ENCODE results near the gene NPS. TPM values are rescaled to one million over a fixed set of nuclear protein-coding genes. Genes with fewer than 3 reads are reported as not detected.

The NPS gene
- total RNA-seq, 1 donor from 2014 or later, result not detected

DNA sequence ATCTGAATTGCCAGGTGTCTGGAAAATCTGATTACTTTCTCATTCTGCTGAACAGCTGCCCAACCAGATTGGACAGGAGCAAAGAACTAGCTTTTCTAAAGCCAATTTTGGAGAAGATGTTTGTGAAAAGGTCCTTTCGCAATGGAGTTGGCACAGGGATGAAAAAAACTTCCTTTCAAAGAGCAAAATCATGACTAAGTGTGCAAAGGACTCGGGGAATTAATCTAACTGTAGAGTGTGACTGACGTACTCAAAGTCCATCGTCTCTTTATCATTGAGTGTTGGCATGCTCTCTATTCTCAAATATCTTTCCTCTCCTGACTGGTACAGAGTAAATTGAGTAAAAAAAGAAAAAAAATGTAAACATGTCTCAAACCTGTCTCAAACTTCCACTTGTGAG lies 3.3 kb downstream of the NPS start:
- intact Hi-C loops (cut with DNase I), result no loop called here
- DNase-seq (ENCODE audit: missing footprints) (no peak), ATAC-seq (no peak)

- no peak for ATAC-seq
- intact Hi-C loops (cut with DNase I), result no loop called here
- no peak for DNase-seq (ENCODE audit: missing footprints)
Measured at GRCh38 chr10:127553417-127553816, 4.3 kb downstream of the NPS start.

DNA sequence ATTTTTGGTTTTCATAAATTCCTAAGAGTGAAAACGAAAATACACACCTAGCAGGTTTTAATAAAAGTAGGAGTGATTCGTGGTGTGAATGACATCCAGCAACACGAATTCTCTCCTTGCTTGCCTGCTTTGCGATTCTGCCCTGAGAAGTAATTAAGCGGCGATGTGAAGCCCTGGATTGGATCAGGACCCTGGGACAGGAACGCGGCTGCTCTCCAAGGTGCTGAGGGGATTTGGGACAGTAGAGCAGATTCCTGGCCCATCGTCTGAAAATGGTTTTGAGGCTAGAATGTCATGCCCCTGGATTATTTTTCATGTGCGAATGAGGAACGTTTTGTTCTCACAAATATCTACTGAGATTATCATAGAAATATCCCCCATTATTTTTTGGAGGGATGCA lies 7.8 kb downstream of the NPS start:
- DNase-seq (ENCODE audit: missing footprints), result no peak

GRCh38 chr10:127561647-127562046 lies 12.5 kb downstream of the NPS start:
- DNase-seq (ENCODE audit: missing footprints), result no peak
- ATAC-seq, result no peak
- intact Hi-C loops (cut with DNase I), result no loop called here

More for the DNA sequence above, 7.8 kb downstream of the NPS start:
- no peak for ATAC-seq
- intact Hi-C loops (cut with DNase I), result no loop called here

DNA sequence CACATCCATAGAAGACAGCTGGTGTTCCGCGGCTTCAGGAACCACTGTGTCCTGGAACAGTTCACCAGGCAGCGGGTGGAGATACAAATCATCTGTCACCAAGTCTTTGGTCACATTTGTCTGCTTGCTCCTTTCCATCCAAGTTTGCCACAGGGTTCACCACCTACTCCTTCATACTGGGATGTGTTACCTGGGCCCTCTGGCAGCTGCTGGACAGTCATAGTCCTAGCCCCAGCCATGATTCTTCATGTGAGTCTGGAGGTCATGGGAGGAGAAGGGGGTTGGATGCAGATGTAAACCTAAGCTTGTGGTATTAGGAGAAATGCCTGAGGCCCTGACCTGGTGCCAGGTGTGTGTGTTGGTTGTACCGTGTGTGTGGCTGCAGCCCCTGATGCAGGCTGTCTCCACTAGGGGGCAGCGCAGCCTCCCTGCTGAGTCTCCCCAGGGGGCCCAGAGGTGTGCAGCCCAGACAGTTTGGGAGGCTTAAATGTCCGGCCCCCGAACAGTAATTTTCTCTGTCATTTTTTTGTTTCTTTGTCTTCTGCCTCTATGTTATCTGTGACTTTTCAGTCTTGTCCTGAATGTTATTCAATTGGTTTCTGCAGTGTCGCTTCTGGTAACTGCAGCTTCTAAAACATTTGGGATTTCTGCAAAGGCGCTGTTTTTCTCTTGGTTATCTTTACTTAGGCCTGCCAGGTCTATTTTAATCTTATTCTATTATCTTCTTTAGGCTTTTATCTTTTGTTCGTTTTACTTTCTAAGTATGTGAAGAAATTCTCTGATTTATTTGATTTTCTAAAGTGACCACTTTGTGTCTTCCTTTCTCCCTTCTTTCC lies 14.8 kb downstream of the NPS start:
- DNase-seq (ENCODE audit: missing footprints) (no peak), ATAC-seq (no peak)
- intact Hi-C loops (cut with DNase I), result no loop called here

- ATAC-seq (no peak), DNase-seq (ENCODE audit: missing footprints) (no peak)
- intact Hi-C loops (cut with DNase I), result no loop called here
Measured at GRCh38 chr10:127564644-127565043, 15.5 kb downstream of the NPS start.

DNA sequence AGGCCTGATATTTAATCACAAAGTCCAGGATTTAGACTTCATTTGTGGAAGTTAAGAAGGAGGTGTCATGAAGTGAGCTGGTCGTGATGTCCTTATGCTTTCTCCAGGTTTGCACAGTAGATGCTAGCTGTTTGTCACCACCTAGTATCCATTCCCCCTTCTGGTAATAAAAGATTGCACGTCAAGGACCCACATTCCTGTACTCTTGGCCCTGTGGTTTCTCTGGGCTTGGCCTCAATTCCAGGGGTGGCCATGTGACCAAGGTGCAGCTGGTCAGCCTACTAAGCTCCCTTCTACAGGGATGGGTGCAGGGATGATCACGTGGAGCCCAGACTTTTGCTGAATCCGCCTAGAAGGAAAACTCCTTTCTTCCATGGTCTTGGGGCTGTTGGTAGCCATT lies 16.5 kb downstream of the NPS start:
- intact Hi-C loops (cut with DNase I), result no loop called here

GRCh38 chr10:127569210-127569609 lies 20.1 kb downstream of the NPS start:
- ATAC-seq (no peak), DNase-seq (ENCODE audit: missing footprints) (no peak)
- intact Hi-C loops (cut with DNase I), result no loop called here

More for the DNA sequence above, 16.5 kb downstream of the NPS start:
- ATAC-seq (no peak), DNase-seq (ENCODE audit: missing footprints) (no peak)

- DNase-seq (ENCODE audit: missing footprints) (no peak), ATAC-seq (no peak)
- intact Hi-C loops (cut with DNase I), result loop anchor here (10.0 kb wide), 2 partner anchors 285 to 1585 kb away; no protein-coding TSS in a partner anchor
Measured at GRCh38 chr10:127570036-127570435, 20.9 kb downstream of the NPS start.

DNA sequence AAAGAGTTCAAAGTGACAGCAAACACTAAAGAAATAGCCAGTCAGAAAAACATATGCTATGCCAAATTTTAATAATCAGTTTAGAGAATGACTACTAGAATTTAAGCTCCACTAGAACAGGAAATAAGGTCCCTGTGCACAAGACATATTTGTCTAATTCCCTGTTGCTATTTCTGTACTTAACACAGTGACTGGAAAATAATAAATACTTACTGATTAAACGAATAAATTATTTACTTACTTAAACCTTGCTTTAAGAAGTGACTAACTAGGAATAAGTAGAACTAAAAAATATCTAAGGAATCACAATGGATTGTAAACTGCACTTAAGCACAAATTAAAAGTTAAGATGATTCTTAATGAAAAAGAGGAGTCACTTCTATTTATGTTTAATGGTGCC lies 22.3 kb downstream of the NPS start:
- intact Hi-C loops (cut with DNase I), result loop anchor here (10.0 kb wide), 2 partner anchors 283 to 1587 kb away; no protein-coding TSS in a partner anchor
- DNase-seq (ENCODE audit: missing footprints) (no peak), ATAC-seq (no peak)

- no peak for ATAC-seq
- DNase-seq (ENCODE audit: missing footprints), result no peak
- intact Hi-C loops (cut with DNase I), result loop anchor here (10.0 kb wide), 2 partner anchors 279 to 1591 kb away; no protein-coding TSS in a partner anchor
Measured at GRCh38 chr10:127576051-127576450, 26.9 kb downstream of the NPS start.

DNA sequence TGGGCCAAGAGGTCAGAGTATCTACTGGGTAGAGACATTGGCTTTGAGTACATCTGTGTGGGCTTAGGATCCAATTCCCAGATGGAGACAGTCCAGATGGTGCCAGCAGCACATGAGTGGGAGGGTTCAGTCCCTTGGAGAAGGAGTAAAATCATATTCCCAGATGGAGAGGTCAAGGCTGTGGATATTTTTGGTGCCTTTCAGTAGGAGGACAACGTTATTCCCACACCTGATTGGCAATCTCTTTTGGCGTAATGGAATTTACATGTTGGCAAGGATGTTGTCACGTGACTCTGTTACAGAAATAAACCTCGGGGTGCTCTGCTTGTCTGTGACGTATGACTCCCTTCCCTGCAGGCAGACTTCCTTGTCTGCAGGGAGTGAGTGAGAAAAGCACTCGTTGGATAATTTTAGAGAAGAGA lies 27.6 kb downstream of the NPS start:
- intact Hi-C loops (cut with DNase I), result loop anchor here (10.0 kb wide), 2 partner anchors 278 to 1592 kb away; no protein-coding TSS in a partner anchor
- ATAC-seq, result no peak
- no peak for DNase-seq (ENCODE audit: missing footprints)

DNA sequence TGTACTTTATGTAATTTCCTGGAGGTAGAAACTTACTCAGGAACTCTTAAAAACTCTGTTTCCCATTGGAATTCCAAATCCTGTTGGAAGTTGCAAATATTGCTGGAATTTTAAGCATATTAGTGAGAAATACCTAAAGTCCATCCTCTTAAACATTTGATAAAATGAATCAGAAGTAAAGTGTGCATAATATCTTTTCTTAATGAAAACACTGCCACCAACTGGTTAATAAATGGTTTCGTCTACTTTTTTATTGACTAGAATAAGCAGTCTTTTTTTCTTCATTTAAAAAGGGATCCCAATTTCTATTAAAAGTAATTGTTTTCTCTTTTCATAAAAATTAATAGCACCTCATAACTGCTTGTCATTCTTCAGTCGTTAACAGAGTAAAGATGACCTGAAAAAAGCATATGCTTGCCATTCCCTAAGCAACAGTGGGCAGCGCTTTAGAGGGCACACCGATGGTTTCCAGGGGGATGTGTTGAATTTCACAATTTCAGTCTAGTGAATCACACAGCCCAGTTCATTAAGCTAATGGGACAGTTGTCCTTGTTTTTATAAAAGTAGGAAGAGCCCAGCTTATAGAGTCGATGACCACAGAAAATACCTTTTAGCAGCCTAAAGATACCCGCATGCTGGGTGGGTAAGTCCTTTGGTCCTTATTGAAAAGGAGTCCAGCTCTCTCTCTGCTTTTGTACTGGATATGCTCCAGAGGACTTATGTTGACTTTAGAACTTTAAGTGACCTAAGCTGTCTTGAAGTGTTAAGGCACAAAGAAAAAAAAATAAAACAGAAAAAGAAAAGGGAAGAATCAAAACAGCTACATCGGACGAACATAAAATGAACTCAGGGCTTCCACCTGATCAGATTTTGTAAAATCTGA lies 28.5 kb downstream of the NPS start:
- DNase-seq (ENCODE audit: missing footprints) (no peak), ATAC-seq (no peak)
- intact Hi-C loops (cut with DNase I), result loop anchor here (10.0 kb wide), 2 partner anchors 277 to 1593 kb away; no protein-coding TSS in a partner anchor

GRCh38 chr10:127578259-127578960 lies 29.3 kb downstream of the NPS start:
- intact Hi-C loops (cut with DNase I), result loop anchor here (10.0 kb wide), 2 partner anchors 276 to 1594 kb away; no protein-coding TSS in a partner anchor

DNA sequence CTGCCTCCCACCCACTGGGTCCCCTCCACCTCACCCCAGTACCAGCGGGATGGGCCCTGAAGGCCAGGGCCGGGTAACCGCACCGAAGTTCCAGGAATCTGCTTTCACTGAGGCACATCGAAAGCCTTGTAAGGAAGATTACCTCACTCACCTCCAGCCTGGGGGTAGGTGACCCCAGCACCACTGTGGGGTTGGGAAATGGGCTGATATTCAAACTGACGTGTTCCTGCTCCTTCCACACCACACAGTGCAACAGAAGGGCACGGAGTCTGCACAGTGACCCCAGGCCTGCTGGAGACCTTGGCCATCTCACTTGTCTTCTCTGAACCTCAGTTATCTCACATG lies 29.8 kb downstream of the NPS start:
- DNase-seq (ENCODE audit: missing footprints), result no peak
- no peak for ATAC-seq
- intact Hi-C loops (cut with DNase I), result loop anchor here (10.0 kb wide), 2 partner anchors 276 to 1594 kb away; no protein-coding TSS in a partner anchor

More at GRCh38 chr10:127578259-127578960, 29.3 kb downstream of the NPS start:
- ATAC-seq, result no peak
- DNase-seq (ENCODE audit: missing footprints), result no peak

DNA sequence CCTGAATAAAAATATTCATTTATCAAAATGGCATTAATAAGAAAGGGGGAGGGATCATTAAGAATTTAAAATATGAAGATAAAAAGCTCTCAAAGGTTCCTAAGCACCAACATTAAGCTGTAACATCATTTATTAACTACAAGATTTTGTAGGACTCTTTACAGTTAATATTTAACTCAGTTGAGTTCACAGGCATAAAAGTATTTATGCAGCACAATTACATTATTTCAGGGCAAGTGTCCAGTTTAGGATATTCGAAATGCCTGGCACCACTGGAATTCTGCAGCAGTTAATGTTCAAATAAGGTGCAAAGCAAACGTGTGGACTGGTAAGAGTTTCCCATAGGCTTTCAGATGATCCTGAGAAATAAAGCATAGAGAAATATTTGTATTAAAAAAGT lies 30.5 kb downstream of the NPS start:
- no peak for DNase-seq (ENCODE audit: missing footprints)
- no peak for ATAC-seq
- intact Hi-C loops (cut with DNase I), result loop anchor here (10.0 kb wide), 2 partner anchors 275 to 1595 kb away; no protein-coding TSS in a partner anchor

GRCh38 chr10:127580822-127581221 lies 31.7 kb downstream of the NPS start:
- ATAC-seq (no peak), DNase-seq (ENCODE audit: missing footprints) (no peak)
- intact Hi-C loops (cut with DNase I), result no loop called here

GRCh38 chr10:127585519-127586023 lies 36.5 kb downstream of the NPS start:
- DNase-seq (ENCODE audit: missing footprints) (no peak), ATAC-seq (no peak)
- intact Hi-C loops (cut with DNase I), result no loop called here
